ENCODE measurements around the gene SCN8A.

SCN8A gene

GRCh38 chr12:51647647-51648046 lies 56.6 kb downstream of the SCN8A start:
- DNase-seq (ENCODE audit: low spot score) = no peak

GRCh38 chr12:51653431-51653830 lies 62.4 kb downstream of the SCN8A start:
- DNase-seq (ENCODE audit: low spot score) = no peak
- no peak overlapping the region for H3K4me3 ChIP-seq
- H3K27ac ChIP-seq = no peak overlapping the region
- TF ChIP-seq, protein P1, sequence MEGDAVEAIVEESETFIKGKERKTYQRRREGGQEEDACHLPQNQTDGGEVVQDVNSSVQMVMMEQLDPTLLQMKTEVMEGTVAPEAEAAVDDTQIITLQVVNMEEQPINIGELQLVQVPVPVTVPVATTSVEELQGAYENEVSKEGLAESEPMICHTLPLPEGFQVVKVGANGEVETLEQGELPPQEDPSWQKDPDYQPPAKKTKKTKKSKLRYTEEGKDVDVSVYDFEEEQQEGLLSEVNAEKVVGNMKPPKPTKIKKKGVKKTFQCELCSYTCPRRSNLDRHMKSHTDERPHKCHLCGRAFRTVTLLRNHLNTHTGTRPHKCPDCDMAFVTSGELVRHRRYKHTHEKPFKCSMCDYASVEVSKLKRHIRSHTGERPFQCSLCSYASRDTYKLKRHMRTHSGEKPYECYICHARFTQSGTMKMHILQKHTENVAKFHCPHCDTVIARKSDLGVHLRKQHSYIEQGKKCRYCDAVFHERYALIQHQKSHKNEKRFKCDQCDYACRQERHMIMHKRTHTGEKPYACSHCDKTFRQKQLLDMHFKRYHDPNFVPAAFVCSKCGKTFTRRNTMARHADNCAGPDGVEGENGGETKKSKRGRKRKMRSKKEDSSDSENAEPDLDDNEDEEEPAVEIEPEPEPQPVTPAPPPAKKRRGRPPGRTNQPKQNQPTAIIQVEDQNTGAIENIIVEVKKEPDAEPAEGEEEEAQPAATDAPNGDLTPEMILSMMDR (IDR thresholded peaks at IDR 0.05) = no peak

More at GRCh38 chr12:51647647-51648046, 56.6 kb downstream of the SCN8A start:
- TF ChIP-seq, protein P1 (IDR thresholded peaks at IDR 0.05) = no peak
- Histone ChIP-seq H3K4me3 (no peak overlapping the region), H3K27ac (no peak overlapping the region)

DNA sequence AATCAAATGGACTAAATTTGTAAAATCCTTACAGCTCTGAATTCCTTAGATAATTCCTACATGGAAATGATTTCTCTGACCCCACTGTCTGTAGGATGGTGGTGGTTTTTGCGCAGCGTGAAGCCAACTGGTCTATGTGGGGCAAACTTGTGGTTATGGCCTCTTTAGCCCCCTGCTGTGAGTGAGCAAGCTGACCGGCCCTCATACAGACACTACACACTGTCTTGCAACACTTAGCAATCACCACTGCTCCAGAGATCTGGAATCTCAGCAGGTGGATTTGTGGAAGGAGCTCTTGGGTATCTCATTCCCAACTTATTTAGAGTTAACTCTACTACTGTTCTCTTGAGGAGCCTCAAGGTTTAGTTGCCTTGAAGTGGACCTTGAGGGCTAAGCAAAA lies 70.2 kb downstream of the SCN8A start:
- no peak for DNase-seq (ENCODE audit: low spot score)
- Histone ChIP-seq H3K27ac (no peak overlapping the region), H3K4me3 (no peak overlapping the region)
- TF ChIP-seq, protein P1 (IDR thresholded peaks at IDR 0.05) = no peak

- H3K4me3 ChIP-seq = no peak overlapping the region
- no peak for DNase-seq (ENCODE audit: low spot score)
- no peak overlapping the region for H3K27ac ChIP-seq
- TF ChIP-seq, protein P1 (IDR thresholded peaks at IDR 0.05) = no peak
Measured at GRCh38 chr12:51661836-51662235, 70.8 kb downstream of the SCN8A start.

DNA sequence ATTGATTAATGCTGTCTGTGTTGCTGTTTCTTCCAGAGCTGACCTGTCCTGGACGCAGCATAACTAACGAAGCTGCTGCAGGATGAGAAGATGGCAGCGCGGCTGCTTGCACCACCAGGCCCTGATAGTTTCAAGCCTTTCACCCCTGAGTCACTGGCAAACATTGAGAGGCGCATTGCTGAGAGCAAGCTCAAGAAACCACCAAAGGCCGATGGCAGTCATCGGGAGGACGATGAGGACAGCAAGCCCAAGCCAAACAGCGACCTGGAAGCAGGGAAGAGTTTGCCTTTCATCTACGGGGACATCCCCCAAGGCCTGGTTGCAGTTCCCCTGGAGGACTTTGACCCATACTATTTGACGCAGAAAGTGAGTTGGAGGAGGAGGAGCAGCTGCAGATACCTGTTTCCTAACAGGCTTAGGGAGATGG lies 71.7 kb downstream of the SCN8A start:
- TF ChIP-seq, protein P1 (IDR thresholded peaks at IDR 0.05) = no peak
- DNase-seq (ENCODE audit: low spot score) = no peak
- H3K4me3 ChIP-seq = no peak overlapping the region
- no peak overlapping the region for H3K27ac ChIP-seq

GRCh38 chr12:51663390-51663789 lies 72.4 kb downstream of the SCN8A start:
- TF ChIP-seq, protein P1 (IDR thresholded peaks at IDR 0.05) = no peak
- H3K4me3 ChIP-seq = no peak overlapping the region
- H3K27ac ChIP-seq = no peak overlapping the region
- DNase-seq (ENCODE audit: low spot score) = no peak

DNA sequence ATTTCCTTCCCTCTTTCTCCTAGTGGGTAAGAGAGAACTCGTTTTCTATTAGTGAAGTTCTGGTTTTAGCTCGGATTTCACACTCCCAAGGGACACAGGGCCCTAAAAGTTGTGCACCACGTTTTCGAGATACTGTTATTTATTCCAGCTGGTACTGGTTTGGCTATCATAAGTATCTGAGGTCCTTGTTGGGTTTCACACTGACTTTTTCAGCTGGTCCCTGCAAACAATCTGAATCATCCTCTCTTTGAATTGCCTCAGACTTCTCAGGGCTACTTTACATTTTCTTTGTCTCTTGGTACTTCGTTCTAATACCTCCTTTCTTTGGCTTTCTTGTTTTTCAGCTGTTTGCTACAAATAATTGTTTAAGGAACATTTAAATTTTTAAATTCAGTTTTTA lies 75.7 kb downstream of the SCN8A start:
- no peak overlapping the region for H3K4me3 ChIP-seq
- TF ChIP-seq, protein P1 (IDR thresholded peaks at IDR 0.05) = no peak
- DNase-seq (ENCODE audit: low spot score) = no peak
- H3K27ac ChIP-seq = no peak overlapping the region
